Measurements from ENCODE around the gene GDPD5.

- TF ChIP-seq, protein P1, sequence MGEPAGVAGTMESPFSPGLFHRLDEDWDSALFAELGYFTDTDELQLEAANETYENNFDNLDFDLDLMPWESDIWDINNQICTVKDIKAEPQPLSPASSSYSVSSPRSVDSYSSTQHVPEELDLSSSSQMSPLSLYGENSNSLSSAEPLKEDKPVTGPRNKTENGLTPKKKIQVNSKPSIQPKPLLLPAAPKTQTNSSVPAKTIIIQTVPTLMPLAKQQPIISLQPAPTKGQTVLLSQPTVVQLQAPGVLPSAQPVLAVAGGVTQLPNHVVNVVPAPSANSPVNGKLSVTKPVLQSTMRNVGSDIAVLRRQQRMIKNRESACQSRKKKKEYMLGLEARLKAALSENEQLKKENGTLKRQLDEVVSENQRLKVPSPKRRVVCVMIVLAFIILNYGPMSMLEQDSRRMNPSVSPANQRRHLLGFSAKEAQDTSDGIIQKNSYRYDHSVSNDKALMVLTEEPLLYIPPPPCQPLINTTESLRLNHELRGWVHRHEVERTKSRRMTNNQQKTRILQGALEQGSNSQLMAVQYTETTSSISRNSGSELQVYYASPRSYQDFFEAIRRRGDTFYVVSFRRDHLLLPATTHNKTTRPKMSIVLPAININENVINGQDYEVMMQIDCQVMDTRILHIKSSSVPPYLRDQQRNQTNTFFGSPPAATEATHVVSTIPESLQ (CRISPR knock-in tag; IDR thresholded peaks at IDR 0.05), result no peak
- TF ChIP-seq CBFB (CRISPR knock-in tag; IDR thresholded peaks at IDR 0.05; ENCODE audit: low read depth) (no peak), FOXP4 (CRISPR knock-in tag; IDR thresholded peaks at IDR 0.05) (no peak), CTCF (IDR thresholded peaks at IDR 0.05) (no peak), TEAD4 (CRISPR knock-in tag; IDR thresholded peaks at IDR 0.05) (no peak), NR3C1 (CRISPR knock-in tag; conservative IDR thresholded peaks at IDR 0.05; ENCODE audit: low read depth) (no peak), ATF1 (CRISPR knock-in tag; IDR thresholded peaks at IDR 0.05) (no peak), NFYB (CRISPR knock-in tag; conservative IDR thresholded peaks at IDR 0.05; ENCODE audit: low read depth) (no peak), RELA (CRISPR knock-in tag; IDR thresholded peaks at IDR 0.05; ENCODE audit: borderline replicate concordance) (no peak), E2F4 (CRISPR knock-in tag; IDR thresholded peaks at IDR 0.05; ENCODE audit: borderline replicate concordance, low read depth) (no peak)
- TF ChIP-seq, protein P2, sequence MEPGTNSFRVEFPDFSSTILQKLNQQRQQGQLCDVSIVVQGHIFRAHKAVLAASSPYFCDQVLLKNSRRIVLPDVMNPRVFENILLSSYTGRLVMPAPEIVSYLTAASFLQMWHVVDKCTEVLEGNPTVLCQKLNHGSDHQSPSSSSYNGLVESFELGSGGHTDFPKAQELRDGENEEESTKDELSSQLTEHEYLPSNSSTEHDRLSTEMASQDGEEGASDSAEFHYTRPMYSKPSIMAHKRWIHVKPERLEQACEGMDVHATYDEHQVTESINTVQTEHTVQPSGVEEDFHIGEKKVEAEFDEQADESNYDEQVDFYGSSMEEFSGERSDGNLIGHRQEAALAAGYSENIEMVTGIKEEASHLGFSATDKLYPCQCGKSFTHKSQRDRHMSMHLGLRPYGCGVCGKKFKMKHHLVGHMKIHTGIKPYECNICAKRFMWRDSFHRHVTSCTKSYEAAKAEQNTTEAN (CRISPR knock-in tag; IDR thresholded peaks at IDR 0.05), result no peak
- TF ChIP-seq, protein P3, sequence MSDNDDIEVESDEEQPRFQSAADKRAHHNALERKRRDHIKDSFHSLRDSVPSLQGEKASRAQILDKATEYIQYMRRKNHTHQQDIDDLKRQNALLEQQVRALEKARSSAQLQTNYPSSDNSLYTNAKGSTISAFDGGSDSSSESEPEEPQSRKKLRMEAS (CRISPR knock-in tag; IDR thresholded peaks at IDR 0.05), result no peak
- TF ChIP-seq, protein P4, sequence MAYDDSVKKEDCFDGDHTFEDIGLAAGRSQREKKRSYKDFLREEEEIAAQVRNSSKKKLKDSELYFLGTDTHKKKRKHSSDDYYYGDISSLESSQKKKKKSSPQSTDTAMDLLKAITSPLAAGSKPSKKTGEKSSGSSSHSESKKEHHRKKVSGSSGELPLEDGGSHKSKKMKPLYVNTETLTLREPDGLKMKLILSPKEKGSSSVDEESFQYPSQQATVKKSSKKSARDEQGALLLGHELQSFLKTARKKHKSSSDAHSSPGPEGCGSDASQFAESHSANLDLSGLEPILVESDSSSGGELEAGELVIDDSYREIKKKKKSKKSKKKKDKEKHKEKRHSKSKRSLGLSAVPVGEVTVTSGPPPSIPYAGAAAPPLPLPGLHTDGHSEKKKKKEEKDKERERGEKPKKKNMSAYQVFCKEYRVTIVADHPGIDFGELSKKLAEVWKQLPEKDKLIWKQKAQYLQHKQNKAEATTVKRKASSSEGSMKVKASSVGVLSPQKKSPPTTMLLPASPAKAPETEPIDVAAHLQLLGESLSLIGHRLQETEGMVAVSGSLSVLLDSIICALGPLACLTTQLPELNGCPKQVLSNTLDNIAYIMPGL (CRISPR knock-in tag; IDR thresholded peaks at IDR 0.05), result no peak
- TF ChIP-seq, protein P5, sequence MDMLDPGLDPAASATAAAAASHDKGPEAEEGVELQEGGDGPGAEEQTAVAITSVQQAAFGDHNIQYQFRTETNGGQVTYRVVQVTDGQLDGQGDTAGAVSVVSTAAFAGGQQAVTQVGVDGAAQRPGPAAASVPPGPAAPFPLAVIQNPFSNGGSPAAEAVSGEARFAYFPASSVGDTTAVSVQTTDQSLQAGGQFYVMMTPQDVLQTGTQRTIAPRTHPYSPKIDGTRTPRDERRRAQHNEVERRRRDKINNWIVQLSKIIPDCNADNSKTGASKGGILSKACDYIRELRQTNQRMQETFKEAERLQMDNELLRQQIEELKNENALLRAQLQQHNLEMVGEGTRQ (CRISPR knock-in tag; IDR thresholded peaks at IDR 0.05), result no peak
Measured at GRCh38 chr11:75492181-75492820, 33.4 kb downstream of the GDPD5 start.
